Fibroblast of skin of right biceps (primary cell): ENCODE results near the gene CHRDL2.
A peak's percentile ranks its signal among the peaks of the same experiment; 100 is the strongest.

Experiments
- DNase-seq: peaks from one replicate; pipeline ENCODE4 v3.0.0-alpha.2; 2013

Gene CHRDL2

DNA sequence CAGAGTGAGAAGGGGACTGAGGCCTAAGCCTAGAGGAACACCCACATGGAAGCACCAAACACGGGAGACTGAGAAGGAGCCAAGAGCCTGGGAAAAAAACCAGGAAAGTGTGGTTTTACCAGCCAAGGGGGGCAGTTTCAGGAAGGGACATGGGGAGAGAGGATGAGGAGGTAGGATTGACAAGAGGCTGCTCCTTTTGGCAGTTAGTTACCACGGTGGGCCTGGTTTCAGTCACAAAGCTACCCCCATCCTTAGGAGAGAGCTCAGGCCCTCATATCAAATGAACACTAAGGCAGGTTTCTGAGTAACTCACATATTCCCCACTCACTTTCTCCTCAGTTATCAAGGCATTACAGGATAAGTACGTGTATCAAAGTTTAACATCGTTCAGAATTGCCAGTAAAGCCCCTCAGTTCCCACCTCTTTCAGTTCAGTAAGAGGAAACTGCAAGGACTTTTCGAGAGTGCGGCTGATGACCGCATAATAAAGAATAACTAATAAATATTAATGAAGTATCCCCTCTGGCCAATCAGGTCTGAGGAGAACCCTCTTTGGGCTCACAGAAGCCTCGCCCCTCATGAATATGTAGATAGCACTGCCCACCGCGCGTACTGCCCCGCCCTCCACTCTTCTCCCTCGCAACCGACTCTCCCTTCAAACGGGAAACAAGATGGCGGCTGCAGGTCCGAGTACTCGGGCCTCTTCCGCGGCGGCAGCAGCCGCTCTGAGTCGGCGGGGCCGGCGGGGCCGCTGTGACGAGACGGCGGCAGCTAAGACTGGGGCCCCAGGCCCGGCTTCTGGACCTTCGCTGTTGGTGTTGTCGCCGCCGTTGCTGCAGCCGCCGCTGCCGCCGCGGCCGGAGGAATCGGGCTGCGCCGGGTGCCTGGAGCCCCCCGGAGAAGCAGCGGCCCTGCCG lies 17.2 kb upstream of the CHRDL2 start, which contains the start of gene RNF169:
Gene RNF169, plus strand, starts transcription at position 639 of the 916 bp plus-strand sequence. Its CDS starts 32 bp downstream, at position 671.
- DNase-seq, result peak; percentile 96

DNA sequence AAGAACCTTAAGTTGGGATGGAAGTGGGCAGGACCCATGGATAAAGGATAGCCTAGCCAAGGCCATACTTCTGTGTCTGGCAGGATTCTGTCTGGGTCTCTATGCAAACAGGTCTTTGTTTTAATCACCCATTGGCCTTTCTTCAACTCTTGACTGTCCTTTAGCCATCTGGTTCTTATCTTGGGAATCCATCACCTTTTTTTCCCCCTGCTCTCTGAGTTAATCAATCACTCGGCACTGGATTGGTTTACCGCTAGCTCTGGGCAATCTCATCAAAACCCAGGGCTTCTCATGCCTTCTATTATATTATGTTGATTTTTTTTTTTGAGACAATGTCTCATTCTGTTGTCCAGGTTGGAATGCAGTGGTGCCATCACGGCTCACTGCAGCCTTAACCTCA lies 15.6 kb upstream of the CHRDL2 start:
- no peak for DNase-seq

DNA sequence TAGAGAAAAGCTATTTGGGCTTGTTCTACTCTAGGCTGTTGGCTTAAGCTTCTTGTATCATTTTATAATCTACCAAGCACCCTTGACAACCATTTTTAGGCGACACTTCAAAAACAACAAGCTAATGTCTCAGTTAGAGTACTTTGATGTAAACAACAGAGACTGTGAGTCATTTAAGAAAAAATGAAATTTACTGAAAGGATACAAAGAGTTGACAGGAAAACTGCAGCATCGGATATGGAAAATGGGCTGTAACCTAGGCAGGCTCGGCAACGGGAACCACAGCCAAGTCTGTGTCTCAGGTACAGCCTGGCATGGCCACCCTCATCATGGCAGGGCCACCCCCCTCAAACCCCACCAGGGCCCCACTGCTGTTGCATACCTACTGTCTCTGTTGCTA lies 13.1 kb upstream of the CHRDL2 start:
- DNase-seq, result no peak

DNA sequence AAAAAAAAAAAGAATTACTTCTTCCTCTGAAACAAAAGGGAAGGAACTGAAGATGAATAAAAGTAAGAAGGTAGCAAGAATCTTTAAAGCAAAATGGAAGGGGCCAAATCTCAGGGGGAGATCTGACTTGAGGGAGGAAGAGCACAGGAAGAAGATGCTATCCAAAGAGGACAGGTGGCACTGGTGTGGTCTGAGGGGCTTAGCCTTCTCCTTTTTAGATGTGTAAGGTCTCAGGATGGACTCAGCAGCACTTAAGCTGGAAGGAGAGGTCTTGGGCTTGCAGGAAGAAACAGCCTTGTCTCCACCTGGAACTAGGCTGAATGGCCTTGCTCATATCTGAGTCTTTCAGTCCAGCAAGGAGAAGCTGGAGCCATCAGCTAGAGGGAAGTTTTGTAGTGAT lies 12.4 kb upstream of the CHRDL2 start:
- DNase-seq, result no peak

DNA sequence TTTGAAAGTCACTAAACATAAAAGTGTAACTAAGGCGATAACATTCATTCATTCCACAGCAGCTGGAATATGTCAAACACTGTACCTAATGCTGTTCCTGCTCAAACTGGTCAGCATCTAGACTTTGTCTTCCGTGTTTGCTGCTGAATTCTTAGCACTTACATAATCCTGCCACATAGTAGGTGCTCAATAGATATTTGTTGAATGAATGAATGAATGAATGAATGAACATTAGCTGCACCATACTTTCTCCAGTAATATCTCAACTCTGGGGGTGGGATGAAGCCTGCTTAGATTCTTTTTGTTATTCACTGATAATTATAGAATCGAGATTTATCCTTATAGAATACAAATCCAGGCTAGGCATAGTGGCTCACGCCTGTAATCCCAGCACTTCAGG lies 10.8 kb upstream of the CHRDL2 start:
- DNase-seq, result no peak

GRCh38 chr11:74739546-74740270 lies 8.5 kb upstream of the CHRDL2 start:
- DNase-seq, result peak; percentile 59

DNA sequence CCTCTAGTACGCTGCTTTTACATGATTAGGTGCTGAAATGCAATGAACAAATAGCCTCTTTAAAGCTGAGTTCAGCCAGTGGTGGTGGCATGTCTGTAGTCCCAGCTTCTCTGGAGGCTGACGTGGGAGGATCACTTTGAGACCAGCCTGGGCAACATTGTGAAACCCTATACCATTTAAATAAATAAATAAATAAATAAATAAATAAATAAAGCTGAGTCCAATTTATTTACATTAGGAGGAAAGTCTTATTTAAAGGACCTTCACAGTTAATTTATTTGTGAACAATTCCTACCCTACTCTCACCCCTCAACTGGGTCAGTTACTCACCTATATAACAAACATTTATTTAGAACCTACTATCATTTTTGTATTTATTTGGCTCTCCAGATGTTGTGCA lies 4.8 kb upstream of the CHRDL2 start:
- no peak for DNase-seq

DNA sequence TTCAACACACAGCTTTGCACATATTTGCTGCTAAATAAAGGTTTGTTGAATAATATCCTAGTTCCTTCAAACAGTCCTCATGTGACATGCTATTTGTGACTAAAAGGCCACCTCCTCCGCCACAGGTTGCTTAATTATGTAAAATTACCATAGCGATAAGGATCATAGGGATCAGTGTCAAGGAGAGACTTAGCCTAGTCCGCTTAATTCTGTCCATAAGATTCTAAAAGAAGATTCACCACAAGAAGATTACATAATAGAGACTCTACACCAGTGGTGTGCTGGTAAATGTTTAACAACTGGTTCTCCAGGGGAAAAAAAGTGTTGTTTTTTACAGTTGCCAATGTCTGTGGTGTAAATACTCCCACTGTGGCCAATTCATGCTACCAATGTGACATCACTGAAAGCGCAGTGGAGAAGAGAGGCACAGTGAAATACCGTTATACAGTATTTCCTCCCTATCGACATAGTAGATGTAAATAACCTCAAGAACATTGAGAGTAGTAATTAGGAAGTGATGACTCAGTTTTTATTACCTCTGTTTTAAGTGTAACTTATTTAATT lies 4.2 kb upstream of the CHRDL2 start:
- DNase-seq, result no peak

- DNase-seq, result no peak
Measured at GRCh38 chr11:74734559-74734925, 3.3 kb upstream of the CHRDL2 start.

- DNase-seq, result no peak
Measured at GRCh38 chr11:74730571-74731260, 510 bp downstream of the CHRDL2 start.

- DNase-seq, result no peak
Measured at GRCh38 chr11:74729397-74729796, 1.8 kb downstream of the CHRDL2 start.

- DNase-seq, result peak; percentile 59
Measured at GRCh38 chr11:74726547-74727182, 4.6 kb downstream of the CHRDL2 start.

DNA sequence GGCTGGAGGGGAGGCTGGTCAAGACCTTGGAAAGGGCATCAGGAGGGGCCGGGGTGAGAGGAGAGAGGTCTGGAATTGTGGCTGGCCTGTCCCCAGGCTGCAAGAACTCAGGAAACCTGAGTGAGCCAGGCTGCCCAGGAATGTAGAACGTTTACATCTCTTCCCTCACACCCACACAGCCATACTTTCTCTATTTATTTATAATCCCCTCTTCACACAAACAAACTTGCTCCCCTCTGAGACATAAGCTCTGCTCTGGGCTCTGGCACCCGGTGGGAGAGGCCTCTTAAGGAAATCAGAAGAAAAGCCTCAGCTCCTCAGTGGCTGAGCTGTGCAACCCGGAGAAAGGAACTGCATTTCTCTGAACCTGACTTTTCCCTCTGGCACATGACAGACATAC lies 5.5 kb downstream of the CHRDL2 start:
- no peak for DNase-seq

DNA sequence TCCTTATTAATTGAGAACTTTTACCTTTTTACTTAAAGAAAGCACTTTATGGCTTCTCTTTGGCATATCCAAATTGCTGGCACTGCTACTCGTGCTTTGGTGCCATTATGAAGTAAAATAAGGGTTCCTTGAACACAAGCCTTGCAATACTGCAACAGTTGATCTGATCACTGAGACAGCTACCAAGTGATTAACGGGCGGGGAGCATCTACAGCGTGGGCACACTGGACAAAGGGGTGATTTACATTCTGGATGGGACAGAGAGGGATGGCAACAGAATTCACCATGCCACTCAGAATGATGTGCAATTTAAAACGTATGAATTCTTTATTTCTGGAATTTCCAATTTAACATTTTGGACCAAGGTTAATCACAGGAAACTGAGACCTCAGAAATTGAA lies 7.7 kb downstream of the CHRDL2 start:
- no peak for DNase-seq

GRCh38 chr11:74721479-74721835 lies 9.8 kb downstream of the CHRDL2 start:
- no peak for DNase-seq

GRCh38 chr11:74720596-74721478 lies 10.4 kb downstream of the CHRDL2 start:
- peak; percentile 26 for DNase-seq

GRCh38 chr11:74719011-74719410 lies 12.2 kb downstream of the CHRDL2 start:
- DNase-seq, result no peak

DNA sequence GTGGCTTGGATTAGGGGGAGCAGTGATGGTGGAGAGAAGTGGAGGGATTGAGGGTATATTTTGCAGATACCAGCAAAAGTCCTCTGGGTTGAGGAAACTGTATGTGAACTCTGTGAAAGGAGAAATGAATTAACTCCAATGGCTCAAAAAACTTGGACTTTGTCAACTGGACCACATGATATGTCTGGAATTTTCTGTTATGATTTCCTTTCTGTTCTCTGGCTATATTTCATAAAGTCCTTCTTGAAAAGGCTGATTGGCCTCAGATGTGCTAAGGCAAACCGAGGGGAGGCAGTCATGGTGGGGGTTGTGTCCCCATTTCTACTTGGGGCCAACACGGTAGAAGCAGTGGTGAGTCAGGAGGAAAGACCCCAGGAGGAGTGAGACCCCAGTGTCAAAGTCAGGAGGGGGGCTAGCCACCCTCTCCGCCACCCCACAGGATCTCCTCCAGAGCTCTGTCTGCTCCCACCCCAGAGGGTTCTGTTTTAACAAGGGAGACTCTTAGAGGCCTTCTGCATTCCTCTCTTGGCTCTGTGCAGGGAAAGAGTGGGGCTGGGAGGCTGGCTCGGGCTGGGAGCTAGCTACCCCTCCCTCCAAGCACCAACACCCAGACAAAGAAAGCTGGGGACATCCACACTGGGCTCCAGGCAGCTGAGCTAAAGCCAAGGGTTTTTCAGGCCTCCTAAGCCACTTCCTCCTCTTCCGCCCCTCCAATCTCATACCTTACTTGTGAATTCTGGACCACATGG lies 13.8 kb downstream of the CHRDL2 start:
- DNase-seq, result peak; percentile 14

- DNase-seq, result no peak
Measured at GRCh38 chr11:74714904-74715303, 16.3 kb downstream of the CHRDL2 start.

- DNase-seq, result no peak
Measured at GRCh38 chr11:74713686-74714085, 17.5 kb downstream of the CHRDL2 start.
